Common myeloid progenitor, CD34-positive (primary cell): ENCODE data around the gene F7.

Experiments used
- CTCF ChIA-PET: fragments of 350-600 bp; sonication (Branson Sonifier 250); formaldehyde crosslinking; loops from one replicate; lab custom pipeline; 2021; ENCODE audit warnings: antibody characterized with exemption; lab: Charles Lee
- POLR2A ChIA-PET: fragments of 350-600 bp; sonication (Branson Sonifier 250); formaldehyde crosslinking; loops from one replicate; lab custom pipeline; 2021; ENCODE audit warnings: antibody characterized with exemption; lab: Charles Lee
- DNase-seq, 3 donors: peaks; one replicate each; pipeline versions ENCODE4 v3.0.0 to v3.0.0-alpha.2; 2013
- H3K27ac ChIP-seq, 2 experiments: 1 replicate in 1 of 2; 2 replicates in 1 of 2; pipeline ENCODE4 v1.7.0; 2013; ENCODE audit warnings: inconsistent platforms in 2 of 2, low read length in 2 of 2, mild to moderate bottlenecking in 2 of 2, low read depth in 1 of 2, moderate library complexity in 1 of 2; ENCODE audit not compliant: severe bottlenecking in 2 of 2, insufficient read depth in 1 of 2, poor library complexity in 1 of 2
- H3K27me3 ChIP-seq, 5 experiments: replicated peaks in 2 of 5; 1 replicate in 3 of 5; 2 replicates in 2 of 5; pipeline versions ENCODE4 v1.6.1 to v1.7.0; 2013; ENCODE audit warnings: low read length in 4 of 5, mild to moderate bottlenecking in 2 of 5, moderate library complexity in 2 of 5, inconsistent platforms in 1 of 5; ENCODE audit not compliant: insufficient read depth in 5 of 5, control insufficient read depth in 4 of 5
- H3K36me3 ChIP-seq, 4 experiments: 1 replicate in 2 of 4; 2 replicates in 2 of 4; pipeline versions ENCODE4 v1.6.1 to v1.7.0; 2013; ENCODE audit warnings: low read length in 3 of 4, control low read depth in 1 of 4, mild to moderate bottlenecking in 1 of 4; ENCODE audit not compliant: control insufficient read depth in 4 of 4, insufficient read depth in 4 of 4
- H3K4me1 ChIP-seq, 4 experiments: 1 replicate in 3 of 4; 2 replicates in 1 of 4; pipeline versions ENCODE4 v1.6.1 to v1.7.1; 2013; ENCODE audit warnings: low read length in 3 of 4, mild to moderate bottlenecking in 3 of 4, control low read depth in 1 of 4, inconsistent platforms in 1 of 4, moderate library complexity in 1 of 4; ENCODE audit not compliant: control insufficient read depth in 4 of 4, insufficient read depth in 4 of 4; ENCODE audit errors: control extremely low read depth in 1 of 4
- H3K4me3 ChIP-seq, 7 experiments: 1 replicate in 4 of 7; 2 replicates in 3 of 7; pipeline versions ENCODE4 v1.5.1 to v1.7.0; 2013; ENCODE audit warnings: mild to moderate bottlenecking in 7 of 7, low read length in 6 of 7, moderate library complexity in 6 of 7, inconsistent platforms in 2 of 7, low read depth in 2 of 7, control low read depth in 1 of 7; ENCODE audit not compliant: insufficient read depth in 4 of 7, control insufficient read depth in 1 of 7; ENCODE audit errors: extremely low read depth in 1 of 7
- H3K9me3 ChIP-seq, 5 experiments: 1 replicate in 4 of 5; 2 replicates in 1 of 5; pipeline versions ENCODE4 v1.6.1 to v1.7.1; 2013; ENCODE audit warnings: low read length in 4 of 5, mild to moderate bottlenecking in 2 of 5, inconsistent platforms in 1 of 5, low read depth in 1 of 5, moderate library complexity in 1 of 5; ENCODE audit not compliant: control insufficient read depth in 4 of 5, insufficient read depth in 2 of 5; ENCODE audit errors: control extremely low read depth in 1 of 5
- WGBS: methylation state at CpG from one replicate; pipeline ENCODE4 v1.1.5; 2013; ENCODE audit not compliant: insufficient coverage; 5-methylcytosine and 5-hydroxymethylcytosine counted together

F7 gene

DNA sequence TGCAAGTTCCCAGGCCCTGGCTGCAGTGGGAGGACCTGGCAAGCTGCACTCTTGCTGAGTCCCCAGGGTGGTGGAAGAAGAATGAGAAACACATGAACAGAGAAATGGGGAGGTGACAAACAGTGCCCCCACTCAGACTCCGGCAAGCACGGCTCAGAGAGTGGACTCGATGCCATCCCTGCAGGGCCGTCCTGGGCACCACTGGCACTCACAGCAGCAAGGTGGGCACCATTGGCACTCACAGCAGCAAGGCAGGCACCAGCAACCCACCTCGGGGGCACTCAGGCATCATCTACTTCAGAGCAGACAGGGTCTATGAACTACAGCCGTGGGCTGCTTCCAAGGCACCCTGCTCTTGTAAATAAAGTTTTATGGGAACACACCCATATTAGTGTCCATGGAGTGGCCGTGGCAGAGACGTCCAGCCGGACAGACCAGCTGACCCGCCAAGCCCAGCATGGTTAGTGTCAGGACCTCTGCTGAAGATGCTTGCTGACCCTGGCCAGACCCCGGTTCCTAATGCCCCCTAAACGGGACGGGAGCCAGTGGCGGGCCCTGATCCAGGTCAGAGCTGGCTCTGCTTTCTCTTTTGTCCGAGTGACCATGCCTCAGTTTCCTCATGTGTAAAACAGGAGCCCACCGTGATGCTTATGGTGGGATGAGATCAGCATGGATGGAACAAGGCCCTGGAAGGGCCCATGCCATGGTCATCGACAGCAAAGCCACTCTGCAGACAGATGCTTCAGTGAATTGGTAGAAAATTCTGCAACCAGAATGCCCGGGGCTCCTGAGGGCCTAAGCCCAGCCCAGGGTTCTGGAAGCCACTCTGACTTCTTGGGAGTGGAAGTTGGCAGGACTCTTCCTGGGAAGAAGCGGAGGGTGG lies 14.9 kb downstream of the F7 start:
- Histone ChIP-seq H3K36me3 (no peaks in the 10 kb centered on the region), H3K4me3 (no peak overlapping the region), H3K27me3 (no peaks in the 10 kb centered on the region), H3K27ac (no peak overlapping the region), H3K4me1 (no peaks in the 10 kb centered on the region), H3K9me3 (no peaks in the 10 kb centered on the region)
- CTCF ChIA-PET: no interaction called here
- 92% methylated on average over 15 of the region's 19 CpGs for WGBS
- DNase-seq: no peak
- POLR2A ChIA-PET: no interaction called here

DNA sequence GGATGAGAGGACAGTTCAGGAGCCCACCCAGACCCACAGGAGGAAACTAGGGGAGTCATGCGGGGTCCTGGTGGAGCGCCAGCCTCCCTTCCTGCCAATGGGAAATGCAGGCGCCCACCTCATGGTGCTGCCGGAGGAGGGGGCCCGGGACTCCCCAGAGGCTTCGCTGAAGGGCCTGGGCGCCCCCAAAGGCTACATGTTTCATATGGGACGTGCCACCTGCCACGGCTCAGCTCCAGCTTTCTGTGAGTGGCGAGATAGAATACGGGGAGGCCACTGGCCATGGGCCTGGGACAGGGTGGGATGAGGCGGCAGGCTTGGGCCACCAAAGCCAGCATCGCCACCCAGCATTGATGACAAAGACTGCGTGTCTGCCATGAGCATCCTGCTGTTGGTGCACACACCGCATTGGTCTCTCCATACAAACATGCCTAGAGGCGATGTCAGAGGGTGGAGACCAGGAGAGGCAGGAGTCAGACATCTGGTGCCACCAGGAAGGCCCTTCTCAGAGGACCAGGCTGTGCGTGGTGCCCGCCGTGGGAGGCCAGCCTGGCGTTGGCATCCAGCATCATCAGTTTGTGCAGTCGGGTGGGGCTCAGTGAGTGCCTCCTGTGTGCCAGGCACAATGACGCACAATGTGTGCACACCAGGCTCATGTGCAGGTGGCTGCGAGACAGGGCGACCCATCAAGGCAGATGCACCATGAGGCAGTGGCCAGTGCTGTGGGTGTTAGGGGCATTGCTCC lies 15.8 kb downstream of the F7 start:
- Histone ChIP-seq H3K27ac (no peak overlapping the region), H3K27me3 (peaks cover 0 to 2% (median 0%) of the 10 kb centered on the region in 5 experiments), H3K4me3 (no peak overlapping the region), H3K9me3 (no peaks in the 10 kb centered on the region), H3K36me3 (no peaks in the 10 kb centered on the region), H3K4me1 (no peaks in the 10 kb centered on the region)
- ChIA-PET POLR2A (no interaction called here), CTCF (no interaction called here)
- DNase-seq: no peak
- WGBS: 99% methylated on average over 23 of the region's 24 CpGs

DNA sequence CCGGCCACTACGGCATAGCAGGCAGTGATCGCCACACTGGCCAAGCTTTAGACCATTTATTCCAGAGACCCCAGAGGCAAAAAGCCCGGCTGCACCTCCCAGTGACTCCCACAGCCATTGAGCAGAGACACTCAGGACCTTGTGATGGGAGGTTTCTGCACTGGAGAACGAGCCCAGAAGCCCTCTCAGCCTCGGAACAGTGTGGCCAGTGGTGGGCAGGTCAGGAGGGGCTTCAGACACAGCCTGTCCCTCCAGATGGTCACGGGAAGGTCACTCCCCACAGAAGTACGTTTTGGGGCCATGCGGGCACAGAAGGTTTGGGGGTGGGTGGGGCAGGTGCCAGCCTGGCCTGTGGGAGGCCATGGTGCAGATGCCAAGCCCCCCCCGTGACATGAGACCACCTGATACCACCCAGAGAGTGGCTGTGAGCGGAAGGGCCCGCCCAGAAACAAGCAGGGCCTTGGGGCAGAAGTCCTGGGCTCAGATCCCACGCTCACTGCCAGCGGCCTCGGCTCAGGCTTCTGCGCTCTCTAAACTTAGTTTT lies 16.4 kb downstream of the F7 start:
- H3K9me3 ChIP-seq: no peaks in the 10 kb centered on the region
- no peak overlapping the region for H3K4me3 ChIP-seq
- no peak overlapping the region for H3K27ac ChIP-seq
- no peaks in the 10 kb centered on the region for H3K4me1 ChIP-seq
- CTCF ChIA-PET: no interaction called here
- no peaks in the 10 kb centered on the region for H3K36me3 ChIP-seq
- DNase-seq: no peak
- 89% methylated on average over 13 of the region's 16 CpGs for WGBS
- H3K27me3 ChIP-seq: peaks cover 0 to 3% (median 0%) of the 10 kb centered on the region in 5 experiments
- POLR2A ChIA-PET: no interaction called here

DNA sequence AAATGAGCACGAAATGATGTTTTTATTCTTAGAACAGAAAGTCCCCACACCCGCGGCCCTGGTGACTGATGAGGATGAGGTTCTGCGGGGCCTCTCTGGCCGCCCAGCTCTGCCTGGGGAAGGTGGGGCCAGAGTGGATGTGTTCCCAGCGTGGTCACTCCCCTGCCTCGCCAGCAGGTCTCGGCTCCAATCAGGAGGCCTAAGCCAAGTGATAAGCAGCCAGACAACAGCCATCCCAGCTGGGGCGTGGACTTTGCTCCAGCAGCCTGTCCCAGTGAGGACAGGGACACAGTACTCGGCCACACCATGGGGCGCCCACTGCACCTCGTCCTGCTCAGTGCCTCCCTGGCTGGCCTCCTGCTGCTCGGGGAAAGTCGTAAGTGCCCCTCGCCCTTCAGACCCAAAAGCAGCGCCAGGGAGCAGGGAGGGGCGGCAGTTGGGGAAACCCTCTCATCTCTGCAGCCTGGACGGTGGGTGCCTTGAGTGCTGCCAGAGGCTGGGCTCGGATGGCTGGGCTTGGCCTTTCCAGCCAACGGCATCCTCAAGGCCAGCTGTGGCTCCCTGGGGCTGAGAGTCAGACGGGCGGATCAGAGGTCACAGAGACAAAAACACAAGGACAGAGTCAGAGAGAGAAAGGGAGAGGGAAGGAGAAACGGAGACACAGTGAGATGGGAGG lies 17.1 kb downstream of the F7 start, which contains the start of gene F10:
TSS of gene F10 (plus strand) at position 250 of the 676 bp plus-strand sequence. CDS start at position 307, 57 bp downstream.
- 85% methylated on average over 23 of the region's 23 CpGs for WGBS
- Histone ChIP-seq H3K36me3 (no peaks in the 10 kb centered on the region), H3K27me3 (peaks cover 0 to 5% (median 0%) of the 10 kb centered on the region in 5 experiments), H3K9me3 (no peaks in the 10 kb centered on the region), H3K4me1 (no peaks in the 10 kb centered on the region), H3K27ac (no peak within 1 kb of the TSS), H3K4me3 (no peak within 1 kb of the TSS)
- ChIA-PET POLR2A (no interaction called here), CTCF (no interaction called here)
- no peak for DNase-seq

DNA sequence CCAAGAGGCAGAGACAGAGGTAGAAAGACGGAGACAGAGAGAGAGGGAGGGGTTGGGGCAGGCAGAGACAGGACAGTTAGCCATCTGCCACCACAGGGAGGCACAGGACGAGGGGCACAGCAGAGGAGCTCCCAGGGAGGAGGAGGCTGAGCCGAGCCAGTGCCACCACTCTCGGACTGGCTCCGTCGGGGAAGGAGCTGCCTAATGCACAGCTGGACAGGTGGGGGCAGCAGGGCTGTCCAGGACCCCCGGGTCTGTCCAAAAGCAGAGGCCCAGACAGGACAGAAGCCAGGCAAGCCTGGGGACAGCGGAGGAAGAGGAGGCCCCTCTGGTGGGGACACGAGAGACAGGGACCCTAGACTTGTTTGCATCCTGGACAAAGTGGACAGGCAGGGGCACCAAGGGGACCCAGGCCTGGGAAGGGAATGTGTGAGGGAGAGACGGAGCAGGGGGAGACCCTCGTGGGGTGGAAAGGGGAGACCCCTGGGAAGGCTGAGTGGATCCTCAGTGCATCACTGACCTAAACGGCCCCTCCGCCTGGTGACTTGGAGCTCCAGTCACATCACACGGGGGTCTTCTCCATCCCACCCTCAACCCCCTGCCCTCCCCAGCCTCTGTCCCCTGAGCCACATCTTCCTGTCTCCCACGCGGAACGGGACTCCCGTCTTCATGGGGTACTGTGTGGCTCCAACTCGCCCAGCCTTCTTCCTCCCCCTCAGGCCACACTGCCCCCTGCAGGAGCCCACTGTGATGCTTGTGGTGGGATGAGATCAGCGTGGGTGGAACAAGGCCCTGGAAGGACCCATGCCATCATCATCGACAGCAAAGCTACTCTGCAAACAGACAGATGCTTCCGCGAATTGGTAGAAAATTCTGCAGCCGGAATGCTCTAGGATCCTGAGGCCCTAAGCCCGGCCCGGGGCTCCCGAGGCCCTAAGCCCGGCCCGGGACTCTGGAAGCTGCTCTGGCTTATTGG lies 17.9 kb downstream of the F7 start:
- DNase-seq: peak in 2 of 3 donors; percentile 24 to 35
- Histone ChIP-seq H3K27ac (no peak overlapping the region), H3K9me3 (no peaks in the 10 kb centered on the region), H3K36me3 (no peaks in the 10 kb centered on the region), H3K4me3 (no peak overlapping the region), H3K27me3 (peaks cover 0 to 11% (median 0%) of the 10 kb centered on the region in 5 experiments), H3K4me1 (no peaks in the 10 kb centered on the region)
- POLR2A ChIA-PET: no interaction called here
- CTCF ChIA-PET: no interaction called here
- WGBS: 91% methylated on average over 23 of the region's 29 CpGs

DNA sequence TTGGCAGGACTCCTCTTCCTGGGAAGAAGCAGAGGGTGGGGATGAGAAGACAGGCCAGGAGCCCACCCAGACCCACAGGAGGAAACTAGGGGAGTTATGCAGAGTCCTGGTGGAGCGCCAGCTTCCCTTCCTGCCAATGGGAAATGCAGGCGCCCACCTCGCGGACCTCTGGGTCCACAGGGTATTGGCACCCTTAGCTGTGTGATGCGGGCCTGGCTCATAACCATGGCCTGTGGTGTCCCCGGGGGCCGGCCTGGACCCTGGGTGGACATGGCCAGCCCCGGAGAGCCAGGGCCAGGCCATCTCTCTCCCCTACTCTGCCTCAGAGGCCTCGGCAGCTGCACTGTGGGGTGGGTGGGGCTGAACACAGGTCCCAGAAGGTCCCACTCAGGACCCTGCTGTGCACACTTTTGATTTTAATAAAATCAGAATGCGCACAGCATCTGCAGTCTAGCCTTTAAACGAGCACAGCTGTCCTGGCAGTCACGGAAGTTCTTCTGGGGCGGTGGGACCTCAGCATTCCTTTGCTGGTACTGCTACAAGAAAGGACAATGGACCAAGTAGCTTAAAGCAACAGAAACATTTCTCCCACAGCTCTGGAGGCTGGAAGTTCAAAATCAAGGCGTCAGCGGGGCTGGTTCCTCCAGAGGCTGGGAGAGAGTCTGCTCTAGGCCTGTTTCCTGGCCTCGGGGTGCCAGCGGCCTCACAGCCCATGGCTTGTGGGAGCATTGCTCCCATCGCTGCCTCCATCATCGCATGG lies 18.8 kb downstream of the F7 start:
- 97% methylated on average over 19 of the region's 19 CpGs for WGBS
- ChIA-PET CTCF (no interaction called here), POLR2A (no interaction called here)
- no peak for DNase-seq
- H3K27ac ChIP-seq: no peak overlapping the region
- H3K4me1 ChIP-seq: no peaks in the 10 kb centered on the region
- peaks cover 0 to 18% (median 0%) of the 10 kb centered on the region in 5 experiments for H3K27me3 ChIP-seq
- H3K4me3 ChIP-seq: no peak overlapping the region
- H3K9me3 ChIP-seq: no peaks in the 10 kb centered on the region
- H3K36me3 ChIP-seq: no peaks in the 10 kb centered on the region
